HepG2 (cell line): ENCODE measurements around the gene SLC4A11. TPM values are rescaled to one million over a fixed set of nuclear protein-coding genes. Genes with fewer than 3 reads are reported as not detected.

Source experiments
- BORCS8-MEF2B ChIP-seq: sonication (generic); formaldehyde crosslinking; IDR thresholded peaks from 2 replicates; pipeline ENCODE4 v1.8.0; 2022; ENCODE audit warnings: mild to moderate bottlenecking, missing genetic modification reagents
- CEBPB ChIP-seq: IDR thresholded peaks from 2 replicates; pipeline ENCODE4 v1.6.1; 2011; ENCODE audit warnings: low read depth, low read length, improper control_type of control experiment, borderline replicate concordance
- DMTF1 ChIP-seq: sonication (generic); formaldehyde crosslinking; IDR thresholded peaks from 2 replicates; pipeline ENCODE4 v1.4.0; 2020; ENCODE audit warnings: mild to moderate bottlenecking, missing genetic modification reagents
- DRAP1 ChIP-seq: IDR thresholded peaks from 2 replicates; pipeline ENCODE4 v1.6.1; 2016; ENCODE audit warnings: missing genetic modification reagents, missing compliant biosample characterization
- FOXP4 ChIP-seq: sonication (generic); formaldehyde crosslinking; IDR thresholded peaks from 2 replicates; pipeline ENCODE4 v1.4.0; 2020; ENCODE audit warnings: missing genetic modification reagents
- KDM2A ChIP-seq: sonication (generic); formaldehyde crosslinking; IDR thresholded peaks from 2 replicates; pipeline ENCODE4 v1.4.0; 2020; ENCODE audit warnings: low read depth, missing genetic modification reagents, borderline replicate concordance
- NFATC3 ChIP-seq: sonication (generic); formaldehyde crosslinking; IDR thresholded peaks from 2 replicates; pipeline ENCODE4 v1.5.1; 2020; ENCODE audit warnings: mild to moderate bottlenecking, missing genetic modification reagents
- ONECUT2 ChIP-seq: sonication (generic); formaldehyde crosslinking; IDR thresholded peaks from 2 replicates; pipeline ENCODE4 v1.4.0; 2020; ENCODE audit warnings: missing genetic modification reagents
- PAF1 ChIP-seq: IDR thresholded peaks from 2 replicates; pipeline ENCODE4 v1.6.1; 2016; ENCODE audit warnings: missing genetic modification reagents, missing compliant biosample characterization
- PAX8 ChIP-seq: sonication (generic); formaldehyde crosslinking; IDR thresholded peaks from 2 replicates; pipeline ENCODE4 v1.8.0; 2022; ENCODE audit warnings: mild to moderate bottlenecking, missing genetic modification reagents, borderline replicate concordance
- PCBP2 ChIP-seq: fragments of 200-400 bp; formaldehyde crosslinking; optimal IDR thresholded peaks from 2 replicates; pipeline ENCODE3; 2018; ENCODE audit warnings: low read length, low read depth; ENCODE audit not compliant: poor library complexity, severe bottlenecking
- POGZ ChIP-seq: sonication (generic); formaldehyde crosslinking; IDR thresholded peaks from 2 replicates; pipeline ENCODE4 v1.4.0; 2020; ENCODE audit warnings: mild to moderate bottlenecking, missing genetic modification reagents
- SATB2 ChIP-seq: sonication (generic); formaldehyde crosslinking; IDR thresholded peaks from 2 replicates; pipeline ENCODE4 v1.5.0; 2020; ENCODE audit warnings: missing genetic modification reagents
- UBTF ChIP-seq: sonication (generic); formaldehyde crosslinking; IDR thresholded peaks from 2 replicates; pipeline ENCODE4 v1.4.0; 2020; ENCODE audit warnings: mild to moderate bottlenecking, missing genetic modification reagents
- ZBTB3 ChIP-seq: sonication (generic); formaldehyde crosslinking; IDR thresholded peaks from 2 replicates; pipeline ENCODE4 v1.4.0; 2020; ENCODE audit warnings: low read depth, mild to moderate bottlenecking, moderate library complexity, missing genetic modification reagents, borderline replicate concordance
- ZFAT ChIP-seq: sonication (generic); formaldehyde crosslinking; conservative IDR thresholded peaks from 2 replicates; pipeline ENCODE4 v1.8.1; 2023; ENCODE audit warnings: missing genetic modification reagents, inconsistent platforms
- ZNF205 ChIP-seq: IDR thresholded peaks from 2 replicates; pipeline ENCODE4 v1.6.1; 2018; ENCODE audit warnings: missing biosample characterization, missing genetic modification reagents
- ZNF264 ChIP-seq: sonication (generic); formaldehyde crosslinking; IDR thresholded peaks from 2 replicates; pipeline ENCODE4 v1.4.0; 2020; ENCODE audit warnings: missing genetic modification reagents
- ZNF33B ChIP-seq: sonication (generic); formaldehyde crosslinking; IDR thresholded peaks from 2 replicates; pipeline ENCODE4 v1.5.1; 2020; ENCODE audit warnings: mild to moderate bottlenecking, missing genetic modification reagents
- ZNF780A ChIP-seq: sonication (generic); formaldehyde crosslinking; IDR thresholded peaks from 2 replicates; pipeline ENCODE4 v1.8.0; 2022; ENCODE audit warnings: mild to moderate bottlenecking, missing genetic modification reagents, moderate library complexity
- polyA plus RNA-seq, 8 experiments: library from polyadenylated mRNA; depleted of rRNA in 3 of 8; stranded (reverse) in 7 of 8; unstranded in 1 of 8; fragments of >200 nt; fragmentation: Illumina TruSeq in 4 of 8; extraction: Trizol in 4 of 8; gene quantifications; 2 replicates each; pipeline versions ENCODE4 v1.2.1 to v1.2.3, GENCODE V29; 2011 to 2016; ENCODE audit warnings: low read depth in 4 of 8, missing spikeins in 1 of 8, mixed read lengths in 1 of 8; ENCODE audit not compliant: insufficient read depth in 1 of 8
- total RNA-seq, 5 experiments: library from RNA; depleted of rRNA; stranded (reverse); fragments of >200 nt; fragmentation: Illumina TruSeq; extraction: Trizol; gene quantifications; 2 replicates each; pipeline ENCODE4 v1.2.3, GENCODE V29; 2016; ENCODE audit warnings: low read depth in 1 of 5
- TF ChIP-seq, protein P1 (sequence below): IDR thresholded peaks from 2 replicates; pipeline ENCODE4 v1.6.1; 2016; ENCODE audit warnings: missing compliant biosample characterization, missing genetic modification reagents, borderline replicate concordance

SLC4A11 gene
- total and polyA plus RNA-seq, 2 of the 13 experiments (the other 11 are each of a cell fraction or from before 2014, with no cell fraction given): 3.9 to 27.0 TPM

GRCh38 chr20:3203315-3204123, 35.5 kb downstream of the SLC4A11 start (continued):
- TF ChIP-seq PCBP2 (peak; percentile 10), POGZ (CRISPR knock-in tag) (peak; percentile 64), ZBTB3 (CRISPR knock-in tag) (no peak), UBTF (CRISPR knock-in tag) (peak; percentile 87), DRAP1 (peak; percentile 8; the same call in 1 of the 2 replicates), CEBPB (no peak), DMTF1 (CRISPR knock-in tag) (no peak), ZNF33B (CRISPR knock-in tag) (peak; percentile 33), ZNF264 (CRISPR knock-in tag) (peak; percentile 15; the same call in 1 of the 2 replicates), ZNF780A (peak; percentile 86), PAF1 (CRISPR knock-in tag) (peak; percentile 32; the same call in 1 of the 2 replicates), ZFAT (CRISPR knock-in tag) (peak; percentile 35; the same call in 1 of the 2 replicates), ONECUT2 (CRISPR knock-in tag) (no peak; the same call in 1 of the 2 replicates), SATB2 (CRISPR knock-in tag) (0 out of 2 replicates have a peak, but pooled peaks have one; percentile 52), ZNF205 (CRISPR knock-in tag) (no peak), KDM2A (CRISPR knock-in tag) (peak; percentile 50; the same call in 1 of the 2 replicates), FOXP4 (CRISPR knock-in tag) (peak; percentile 2), BORCS8-MEF2B (CRISPR knock-in tag) (peak; percentile 40), PAX8 (CRISPR knock-in tag) (0 out of 2 replicates have a peak, but pooled peaks have one; percentile 34), NFATC3 (CRISPR knock-in tag) (0 out of 2 replicates have a peak, but pooled peaks have one; percentile 3)
- TF ChIP-seq, protein P1, sequence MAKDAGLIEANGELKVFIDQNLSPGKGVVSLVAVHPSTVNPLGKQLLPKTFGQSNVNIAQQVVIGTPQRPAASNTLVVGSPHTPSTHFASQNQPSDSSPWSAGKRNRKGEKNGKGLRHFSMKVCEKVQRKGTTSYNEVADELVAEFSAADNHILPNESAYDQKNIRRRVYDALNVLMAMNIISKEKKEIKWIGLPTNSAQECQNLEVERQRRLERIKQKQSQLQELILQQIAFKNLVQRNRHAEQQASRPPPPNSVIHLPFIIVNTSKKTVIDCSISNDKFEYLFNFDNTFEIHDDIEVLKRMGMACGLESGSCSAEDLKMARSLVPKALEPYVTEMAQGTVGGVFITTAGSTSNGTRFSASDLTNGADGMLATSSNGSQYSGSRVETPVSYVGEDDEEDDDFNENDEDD (CRISPR knock-in tag): peak; percentile 50; the same call in 1 of the 2 replicates
